SH-SY5Y (cell line): ENCODE measurements around the gene ZDHHC21.

ENCODE experiments used
- GATA2 ChIP-seq: IDR thresholded peaks from 2 replicates; pipeline ENCODE4 v1.6.1; 2011; ENCODE audit warnings: mild to moderate bottlenecking, low read depth, low read length
- GATA3 ChIP-seq: IDR thresholded peaks from 2 replicates; pipeline ENCODE4 v1.6.1; 2011; ENCODE audit warnings: low read depth, mild to moderate bottlenecking, low read length, moderate library complexity

DNA sequence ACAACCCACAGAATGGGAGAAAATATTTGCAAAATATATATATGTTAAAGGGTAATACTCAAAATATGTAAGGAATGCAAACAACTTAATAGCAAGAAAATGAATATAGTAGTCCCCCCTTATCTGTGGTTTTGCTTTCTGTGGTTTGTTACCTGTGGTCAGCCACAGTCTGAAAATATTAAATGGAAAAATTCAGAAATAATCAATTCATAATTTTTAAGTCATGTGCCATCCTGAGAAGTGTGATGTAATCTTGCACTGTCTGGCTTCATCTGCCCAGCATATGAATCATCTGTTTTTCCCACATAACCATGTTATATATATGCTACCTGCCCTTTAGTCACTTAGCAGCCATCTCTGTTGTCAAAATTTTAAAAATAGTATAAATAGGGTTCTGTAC is 17.6 kb upstream of the ZDHHC21 start:
- TF ChIP-seq GATA2 (no peak), GATA3 (no peak)
